Stimulated activated CD4-positive, alpha-beta T cell treated with anti-CD3 and anti-CD28 coated beads, Interleukin-12 subunit alpha, Interleukin-12 subunit beta, amount 100 ng/mL, for 4 hours (primary cell): ENCODE results near the gene UBR4.

Experiments used
- DNase-seq: peaks from one replicate; pipeline ENCODE4 v3.0.0-alpha.2; 2020

The UBR4 gene

GRCh38 chr1:19133360-19133759 is 76.7 kb downstream of the UBR4 start:
- DNase-seq = no peak

DNA sequence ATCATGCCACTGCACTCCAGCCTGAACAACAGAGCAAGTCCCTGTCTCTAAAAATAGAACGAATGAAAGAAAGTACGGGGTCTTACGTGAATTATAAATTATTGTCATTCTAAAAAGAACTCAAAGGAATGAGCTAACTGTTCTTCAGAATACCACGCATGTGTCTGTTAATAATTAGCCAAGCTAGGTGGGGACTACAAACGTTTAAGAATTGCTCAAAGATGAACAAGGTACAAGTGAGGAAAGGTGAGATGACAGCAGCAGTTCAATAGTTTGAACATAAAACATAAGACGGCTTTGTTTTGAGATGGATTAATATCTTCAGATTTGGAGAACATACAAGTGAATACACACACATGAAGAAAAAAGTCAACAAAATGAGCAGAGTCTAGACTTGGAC is 79.6 kb downstream of the UBR4 start:
- no peak for DNase-seq

- no peak for DNase-seq
Measured at GRCh38 chr1:19128968-19129514, 81.0 kb downstream of the UBR4 start.

- DNase-seq = no peak
Measured at GRCh38 chr1:19124273-19124672, 85.8 kb downstream of the UBR4 start.

DNA sequence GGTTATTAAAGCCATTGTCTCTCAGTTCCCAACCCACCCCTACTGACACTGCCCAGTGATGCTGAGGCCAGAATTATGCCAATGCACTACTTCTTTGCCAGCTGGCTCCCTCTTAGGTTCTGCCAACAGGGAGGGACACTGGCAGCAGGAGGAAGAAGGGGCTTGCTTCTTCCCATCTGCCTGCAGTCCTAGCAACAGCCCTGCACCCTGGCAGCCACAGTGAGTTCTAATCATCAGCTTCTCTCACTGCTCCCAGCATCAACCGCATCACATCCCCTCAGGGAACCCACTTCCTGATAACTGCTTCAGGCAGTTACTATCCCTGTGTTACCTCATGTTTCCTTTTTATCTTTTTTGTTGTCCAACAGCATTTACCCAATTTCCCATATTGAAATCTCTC is 86.2 kb downstream of the UBR4 start:
- DNase-seq = no peak

DNA sequence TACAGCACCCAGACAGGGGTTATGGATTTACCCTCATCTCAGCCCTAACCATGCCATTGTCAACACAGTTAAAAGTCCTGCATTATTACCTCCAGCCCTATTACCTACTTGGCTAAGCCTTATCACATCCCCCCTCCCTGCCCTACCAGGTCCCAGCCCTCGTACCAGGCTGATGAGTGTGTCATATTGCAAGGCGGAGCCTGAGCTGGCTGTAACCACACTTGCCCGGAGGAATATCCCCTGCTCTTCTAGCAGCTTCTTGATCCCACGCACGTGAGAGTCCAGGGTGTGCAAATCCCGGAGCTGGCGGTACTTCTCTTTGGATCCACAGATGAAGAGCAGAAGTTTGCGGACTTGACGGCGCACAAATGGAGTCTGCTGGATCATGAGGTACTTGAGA is 87.4 kb downstream of the UBR4 start:
- DNase-seq = no peak

DNA sequence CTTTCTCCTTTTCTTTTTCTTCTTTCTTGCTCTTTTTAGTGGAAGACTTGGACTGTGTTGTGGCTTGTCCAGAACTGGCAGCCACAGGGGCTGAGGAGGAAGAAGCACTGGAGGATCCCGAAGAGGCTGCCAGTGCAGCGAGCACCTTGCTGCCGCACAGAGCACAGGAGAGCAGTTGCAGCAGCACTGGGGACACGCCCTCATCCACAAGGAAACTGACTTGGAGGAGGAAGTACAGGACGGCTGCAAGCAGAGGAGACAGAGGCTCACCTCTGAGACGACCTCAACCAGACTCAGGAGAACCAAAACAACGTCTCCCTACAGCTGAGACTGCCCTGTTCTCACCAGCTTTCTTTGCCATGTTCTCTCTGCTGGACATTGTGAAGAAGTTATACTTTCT is 88.9 kb downstream of the UBR4 start:
- DNase-seq = no peak

- no peak for DNase-seq
Measured at GRCh38 chr1:19120070-19120469, 90.0 kb downstream of the UBR4 start.

DNA sequence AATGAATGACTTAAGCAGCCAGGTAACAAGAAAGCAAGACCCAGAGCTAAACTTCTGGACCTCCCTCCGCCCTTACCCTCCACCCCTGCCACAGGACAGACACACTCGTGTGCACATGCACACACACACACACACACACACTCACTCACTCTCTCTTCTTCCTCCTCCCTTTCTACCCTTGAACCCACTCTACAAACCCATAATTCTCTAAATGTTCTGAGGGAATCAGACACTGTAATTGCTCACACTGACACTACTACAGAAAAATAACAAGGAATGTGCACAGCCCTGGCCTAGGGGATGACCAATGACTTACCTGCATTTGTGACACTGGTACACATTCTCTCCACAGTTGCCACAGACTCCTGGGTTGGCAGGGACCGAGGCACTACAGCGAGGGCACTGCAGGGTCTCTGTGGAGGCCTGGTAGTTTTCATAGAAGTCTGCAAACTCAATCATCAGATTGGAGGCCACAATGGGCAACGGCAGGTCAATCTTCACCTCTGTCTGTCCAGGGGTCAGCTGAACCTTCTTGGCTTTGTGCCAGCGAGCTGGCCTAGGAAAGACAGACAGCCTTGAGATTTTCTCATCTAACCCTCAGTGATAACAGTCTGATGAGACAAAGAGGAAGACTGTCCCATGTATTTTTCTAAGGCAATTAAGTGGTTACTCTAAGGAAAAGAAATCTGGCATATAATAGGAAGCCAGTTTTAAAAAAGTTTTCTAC is 94.8 kb downstream of the UBR4 start:
- no peak for DNase-seq

DNA sequence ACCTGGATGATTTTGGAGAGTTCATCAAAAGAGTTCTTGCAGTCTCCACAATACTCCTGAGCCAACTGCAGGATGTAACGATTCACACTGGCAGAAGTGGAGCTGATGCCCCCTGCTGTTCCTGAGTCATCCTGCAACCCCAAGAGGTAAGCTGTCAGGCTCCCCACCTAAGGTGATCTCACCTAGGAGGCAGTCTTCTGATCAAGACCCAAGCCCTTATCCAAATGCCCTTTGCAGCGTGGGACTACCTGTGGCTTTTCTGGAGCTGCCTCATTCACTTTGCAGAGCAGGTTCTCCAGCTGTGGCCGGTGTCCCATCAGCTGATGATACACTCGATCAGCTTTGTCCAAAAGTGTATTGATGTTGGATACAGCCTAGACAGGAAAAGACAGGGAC is 96.4 kb downstream of the UBR4 start:
- DNase-seq = peak; percentile 26

- no peak for DNase-seq
Measured at GRCh38 chr1:19112891-19113696, 97.0 kb downstream of the UBR4 start.

- no peak for DNase-seq
Measured at GRCh38 chr1:19110257-19110927, 99.7 kb downstream of the UBR4 start.

DNA sequence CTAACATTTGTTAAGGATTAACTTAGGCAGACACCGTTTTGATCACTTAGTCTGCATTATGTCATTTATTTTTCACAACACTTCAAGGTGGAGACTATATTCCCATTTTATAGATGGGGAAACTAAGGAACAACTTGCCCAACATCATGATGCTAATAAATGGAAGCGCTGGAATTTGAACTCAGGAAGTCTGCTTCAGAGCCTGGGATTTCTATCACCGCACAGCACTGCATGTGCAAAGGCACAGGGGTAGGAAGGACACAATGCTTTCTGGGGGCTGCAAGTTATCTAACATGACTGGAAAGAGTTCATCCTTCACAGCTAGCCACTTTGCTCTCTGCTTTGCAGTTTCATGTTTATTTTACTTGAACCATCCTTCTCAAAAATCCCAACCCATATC is 100.5 kb downstream of the UBR4 start:
- DNase-seq = no peak

- DNase-seq = no peak
Measured at GRCh38 chr1:19101244-19101643, 108.8 kb downstream of the UBR4 start.

DNA sequence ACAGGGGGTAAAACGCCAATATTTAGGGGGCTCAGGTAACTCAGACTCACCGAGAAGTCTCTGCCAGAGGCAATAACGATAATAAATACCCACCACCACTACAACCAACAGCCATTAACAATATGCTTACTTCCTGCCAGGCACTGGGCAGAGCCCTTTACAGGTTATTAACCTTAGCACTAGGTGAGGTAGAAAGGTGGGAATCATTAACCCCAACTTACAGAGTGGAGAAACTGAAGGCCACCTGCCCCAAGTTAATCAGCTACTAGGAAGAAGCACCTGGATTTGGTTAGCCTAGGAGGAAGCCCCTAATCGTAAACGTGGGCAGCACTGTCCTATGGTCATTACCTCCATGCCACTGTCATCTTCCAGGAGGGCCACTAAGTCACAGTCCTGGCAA is 110.0 kb downstream of the UBR4 start:
- no peak for DNase-seq

- DNase-seq = no peak
Measured at GRCh38 chr1:19096990-19097389, 113.1 kb downstream of the UBR4 start.

DNA sequence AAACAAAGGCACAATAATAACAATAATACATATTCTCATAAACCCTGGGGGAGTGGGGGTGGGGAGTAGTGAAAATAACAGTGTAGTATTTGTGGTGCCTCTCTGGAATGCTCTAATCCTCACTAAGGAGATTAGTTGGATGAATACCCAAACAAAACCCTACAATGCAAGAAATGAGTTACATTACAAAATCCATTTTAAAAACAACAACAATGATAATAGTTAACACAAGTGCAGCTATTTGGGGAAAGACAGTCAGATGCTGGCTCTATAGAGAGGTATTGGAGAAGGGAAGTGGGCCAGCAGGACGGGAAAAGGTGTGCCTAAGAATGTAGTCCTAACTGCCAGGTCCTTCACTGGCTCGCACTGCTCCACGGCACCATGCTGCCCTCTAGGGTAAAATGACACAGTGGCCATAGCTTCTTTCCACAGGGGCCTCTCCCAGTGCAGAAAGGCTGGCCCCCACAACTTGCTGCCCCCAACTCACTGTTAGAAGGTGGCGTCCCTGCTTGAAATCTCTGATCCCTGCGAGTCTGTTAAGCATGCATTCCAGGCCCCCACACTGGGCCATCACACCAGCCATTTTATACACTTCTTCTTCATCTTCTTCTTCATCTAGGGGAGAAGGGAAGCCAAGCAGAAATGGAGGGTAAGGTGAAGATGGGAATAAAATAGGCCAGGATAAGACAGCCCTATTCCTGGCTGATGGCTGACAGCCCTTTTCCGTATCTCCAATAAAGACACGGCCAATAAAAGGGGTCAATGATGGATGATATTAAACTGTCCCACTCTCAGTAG is 113.8 kb downstream of the UBR4 start:
- no peak for DNase-seq

DNA sequence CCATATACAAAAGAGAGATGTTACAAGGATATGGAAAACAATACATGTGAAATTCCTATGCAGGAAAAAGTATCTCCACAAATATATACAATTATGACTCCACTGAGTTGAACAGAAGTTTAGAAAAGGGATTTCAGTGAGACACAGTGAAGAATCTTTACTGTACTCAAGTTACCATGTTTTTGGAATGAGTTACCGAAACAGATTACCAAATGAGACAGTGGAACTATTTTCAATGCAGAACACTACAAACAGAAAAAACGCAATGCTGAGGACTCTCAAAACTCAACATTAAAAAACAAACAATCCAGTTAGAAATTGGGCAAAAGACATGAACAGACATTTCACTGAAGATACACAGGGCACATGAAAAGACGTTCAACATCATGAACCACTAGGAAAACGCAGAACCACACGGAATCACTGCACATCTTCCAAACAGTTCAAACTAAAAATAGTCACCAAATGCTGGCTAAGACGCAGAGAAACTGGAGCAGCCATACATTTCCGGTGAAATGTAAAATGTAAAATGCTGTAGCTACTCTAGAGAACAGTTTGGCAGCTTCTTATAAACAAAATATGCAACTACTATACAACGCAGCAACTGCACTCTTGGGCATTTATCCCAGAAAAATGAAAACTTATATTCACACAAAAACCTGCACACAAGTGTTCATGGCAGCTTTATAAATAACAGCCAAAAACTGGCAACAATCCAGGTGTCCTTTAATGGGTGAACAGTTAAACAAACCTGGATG is 118.7 kb downstream of the UBR4 start:
- no peak for DNase-seq

GRCh38 chr1:19089524-19089923 is 120.5 kb downstream of the UBR4 start:
- no peak for DNase-seq

GRCh38 chr1:19088717-19089442 is 121.2 kb downstream of the UBR4 start:
- DNase-seq = no peak
